Central memory CD4-positive, alpha-beta T cell (primary cell): ENCODE data around the gene CYTH2.

ENCODE experiments used
- DNase-seq: peaks from one replicate; pipeline ENCODE4 v3.0.0; 2022

The CYTH2 gene

GRCh38 chr19:48496959-48497727, 28.0 kb downstream of the CYTH2 start:
- no peak for DNase-seq

GRCh38 chr19:48497728-48498594, 28.8 kb downstream of the CYTH2 start:
- DNase-seq, result no peak

GRCh38 chr19:48498595-48499311, 29.6 kb downstream of the CYTH2 start:
- no peak for DNase-seq

GRCh38 chr19:48499316-48500090, 30.3 kb downstream of the CYTH2 start:
- DNase-seq, result no peak

GRCh38 chr19:48500830-48501493, 31.8 kb downstream of the CYTH2 start:
- DNase-seq, result no peak

- peak; percentile 77 for DNase-seq
Observed at GRCh38 chr19:48501494-48502349, 32.6 kb downstream of the CYTH2 start.

GRCh38 chr19:48502350-48503018, 33.3 kb downstream of the CYTH2 start:
- no peak for DNase-seq

GRCh38 chr19:48506138-48506733, 37.1 kb downstream of the CYTH2 start:
- DNase-seq, result peak; percentile 61

- DNase-seq, result no peak
Observed at GRCh38 chr19:48507911-48508439, 38.8 kb downstream of the CYTH2 start.

- no peak for DNase-seq
Observed at GRCh38 chr19:48508729-48509411, 39.7 kb downstream of the CYTH2 start.

GRCh38 chr19:48509467-48510194, 40.5 kb downstream of the CYTH2 start:
- no peak for DNase-seq

- peak; percentile 69 for DNase-seq
Observed at GRCh38 chr19:48510421-48511268, 41.5 kb downstream of the CYTH2 start.

GRCh38 chr19:48511321-48511731, 42.2 kb downstream of the CYTH2 start:
- peak; percentile 36 for DNase-seq

- DNase-seq, result peak; percentile 84
Observed at GRCh38 chr19:48511800-48512503, 42.8 kb downstream of the CYTH2 start, which contains the start of gene LMTK3. Gene LMTK3, minus strand, starts transcription at chr19:48511835. Its CDS starts 259 bp downstream, at chr19:48511576.

- DNase-seq, result peak; percentile 24
Observed at GRCh38 chr19:48512504-48513288, 43.5 kb downstream of the CYTH2 start.
